OCI-LY1 (cell line): ENCODE measurements around the gene ASB9.

Experiments
- EZH2 ChIP-seq: fragments of 200-600 bp; sonication (generic), shearing (Covaris generic); IDR thresholded peaks from 2 replicates; pipeline ENCODE4 v1.8.0; 2017; ENCODE audit warnings: borderline replicate concordance, mixed run types, mild to moderate bottlenecking, antibody characterized with exemption, low read length, moderate library complexity, mixed read lengths
- TF ChIP-seq, protein P1 (sequence below): fragments of 200-600 bp; sonication (generic), shearing (Covaris generic); IDR thresholded peaks from 2 replicates; pipeline ENCODE4 v1.5.1; 2017; ENCODE audit warnings: mild to moderate bottlenecking, antibody characterized with exemption, low read length, moderate library complexity, mixed read lengths

DNA sequence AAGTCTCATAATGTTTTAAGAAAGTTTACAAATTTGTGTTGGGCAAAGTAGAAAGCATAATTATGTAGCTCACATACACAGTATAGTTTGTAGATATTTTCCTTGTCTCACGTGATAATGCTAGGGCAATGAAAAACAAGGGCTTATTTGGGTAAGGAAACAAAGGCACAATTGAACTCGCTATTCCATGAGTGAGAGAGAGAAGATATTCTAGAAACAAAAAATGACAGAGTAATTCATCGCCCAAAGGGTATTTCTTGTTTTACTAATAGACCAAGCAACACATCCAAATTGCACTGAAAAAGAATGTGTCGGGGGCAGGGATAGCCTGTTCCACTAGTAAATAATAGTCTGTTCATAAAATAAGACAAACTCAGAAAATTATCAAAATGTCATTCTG lies 49.2 kb upstream of the ASB9 start:
- TF ChIP-seq, protein P1, sequence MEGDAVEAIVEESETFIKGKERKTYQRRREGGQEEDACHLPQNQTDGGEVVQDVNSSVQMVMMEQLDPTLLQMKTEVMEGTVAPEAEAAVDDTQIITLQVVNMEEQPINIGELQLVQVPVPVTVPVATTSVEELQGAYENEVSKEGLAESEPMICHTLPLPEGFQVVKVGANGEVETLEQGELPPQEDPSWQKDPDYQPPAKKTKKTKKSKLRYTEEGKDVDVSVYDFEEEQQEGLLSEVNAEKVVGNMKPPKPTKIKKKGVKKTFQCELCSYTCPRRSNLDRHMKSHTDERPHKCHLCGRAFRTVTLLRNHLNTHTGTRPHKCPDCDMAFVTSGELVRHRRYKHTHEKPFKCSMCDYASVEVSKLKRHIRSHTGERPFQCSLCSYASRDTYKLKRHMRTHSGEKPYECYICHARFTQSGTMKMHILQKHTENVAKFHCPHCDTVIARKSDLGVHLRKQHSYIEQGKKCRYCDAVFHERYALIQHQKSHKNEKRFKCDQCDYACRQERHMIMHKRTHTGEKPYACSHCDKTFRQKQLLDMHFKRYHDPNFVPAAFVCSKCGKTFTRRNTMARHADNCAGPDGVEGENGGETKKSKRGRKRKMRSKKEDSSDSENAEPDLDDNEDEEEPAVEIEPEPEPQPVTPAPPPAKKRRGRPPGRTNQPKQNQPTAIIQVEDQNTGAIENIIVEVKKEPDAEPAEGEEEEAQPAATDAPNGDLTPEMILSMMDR = no peak
- no peak for TF ChIP-seq EZH2
